ENCODE results near the gene IL31.
"Not testable (repeated sequence)": the region's sequence is repeated elsewhere in the genome, so short reads cannot be mapped to it uniquely, and the experiment has no call there.

The IL31 gene

DNA sequence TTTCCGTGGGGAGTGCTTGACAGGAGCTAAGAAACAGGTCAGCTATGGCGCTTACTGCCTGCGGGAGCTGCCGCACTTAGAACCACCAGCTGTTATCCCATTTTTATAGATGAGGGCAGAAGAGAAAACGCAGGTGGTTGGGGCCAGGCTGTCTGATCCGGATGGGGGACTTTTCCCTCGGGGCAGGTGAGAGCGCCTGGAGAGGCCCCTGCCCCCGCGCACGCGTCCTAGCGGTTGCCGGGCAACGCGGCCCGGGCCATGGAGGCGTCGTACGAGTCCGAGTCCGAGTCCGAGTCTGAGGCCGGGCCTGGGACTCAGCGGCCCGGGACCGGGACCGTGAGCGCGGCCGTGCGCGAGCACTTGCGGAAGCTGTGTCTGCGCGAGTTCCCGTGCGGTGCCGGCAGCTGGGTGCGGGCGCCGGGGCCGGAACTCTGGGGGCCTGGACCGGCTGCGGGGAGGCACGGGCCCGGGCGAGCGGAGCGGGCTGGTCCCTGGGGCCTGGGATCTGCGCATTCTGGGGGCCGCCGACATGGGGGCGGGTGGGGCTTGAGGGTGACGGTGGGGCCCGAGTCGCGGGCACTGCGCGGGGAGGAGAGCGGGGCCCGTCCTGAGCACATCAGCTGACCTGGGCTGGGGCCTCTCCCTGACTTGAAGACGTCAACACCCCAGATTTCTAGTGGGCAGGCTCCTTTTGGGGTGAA, 9.0 kb upstream of the IL31 start, which contains the start of gene LRRC43 (continued):
- TF ChIP-seq, protein P1, sequence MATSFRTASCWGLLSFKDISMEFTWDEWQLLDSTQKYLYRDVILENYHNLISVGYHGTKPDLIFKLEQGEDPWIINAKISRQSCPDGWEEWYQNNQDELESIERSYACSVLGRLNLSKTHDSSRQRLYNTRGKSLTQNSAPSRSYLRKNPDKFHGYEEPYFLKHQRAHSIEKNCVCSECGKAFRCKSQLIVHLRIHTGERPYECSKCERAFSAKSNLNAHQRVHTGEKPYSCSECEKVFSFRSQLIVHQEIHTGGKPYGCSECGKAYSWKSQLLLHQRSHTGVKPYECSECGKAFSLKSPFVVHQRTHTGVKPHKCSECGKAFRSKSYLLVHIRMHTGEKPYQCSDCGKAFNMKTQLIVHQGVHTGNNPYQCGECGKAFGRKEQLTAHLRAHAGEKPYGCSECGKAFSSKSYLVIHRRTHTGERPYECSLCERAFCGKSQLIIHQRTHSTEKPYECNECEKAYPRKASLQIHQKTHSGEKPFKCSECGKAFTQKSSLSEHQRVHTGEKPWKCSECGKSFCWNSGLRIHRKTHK (tag by site-specific recombination; IDR thresholded peaks at IDR 0.05) = no peak
- TF ChIP-seq ZNF274 (IDR thresholded peaks at IDR 0.05; ENCODE audit: low read length) (no peak), ZNF274 (tag by site-specific recombination; IDR thresholded peaks at IDR 0.05; ENCODE audit: borderline replicate concordance) (no peak)

DNA sequence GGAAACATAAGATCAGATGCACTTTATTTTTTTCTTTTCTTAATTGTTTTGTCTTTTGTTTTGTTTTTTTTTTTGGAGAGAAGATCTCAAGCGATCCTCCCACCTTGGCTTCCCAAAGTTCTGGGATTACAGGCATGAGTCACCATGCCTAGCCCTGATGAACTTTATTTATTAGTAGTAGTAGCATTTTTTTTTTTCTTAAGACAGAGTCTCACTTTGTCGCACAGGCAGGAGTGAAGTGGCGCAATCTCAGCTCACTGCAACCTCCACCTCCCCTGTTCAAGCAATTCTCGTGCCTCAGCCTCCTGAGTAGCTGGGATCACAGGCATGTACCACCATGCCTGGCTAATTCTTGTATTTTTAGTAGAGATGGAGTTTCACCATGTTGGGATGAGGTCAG, 2.5 kb upstream of the IL31 start:
- CTCF ChIA-PET = interaction anchor here (0.7 to 2.0 kb wide), 2 partner anchors 14 to 53 kb away, joined by 3 to 8 read pairs; no protein-coding TSS in a partner anchor
- H3K4me1 ChIP-seq (ENCODE audit: control insufficient read depth, insufficient read depth, low read length); POLR2A ChIA-PET; H3K4me3 ChIP-seq (ENCODE audit: low read depth, low read length); H3K9me3 ChIP-seq (ENCODE audit: control insufficient read depth, insufficient read depth, low read depth, low read length); H3K27ac ChIP-seq (ENCODE audit: extremely low read depth, low read depth, low read length); H3K36me3 ChIP-seq (ENCODE audit: control insufficient read depth in 2 of 2, insufficient read depth in 1 of 2, low read length in 2 of 2): not testable (repeated sequence)

DNA sequence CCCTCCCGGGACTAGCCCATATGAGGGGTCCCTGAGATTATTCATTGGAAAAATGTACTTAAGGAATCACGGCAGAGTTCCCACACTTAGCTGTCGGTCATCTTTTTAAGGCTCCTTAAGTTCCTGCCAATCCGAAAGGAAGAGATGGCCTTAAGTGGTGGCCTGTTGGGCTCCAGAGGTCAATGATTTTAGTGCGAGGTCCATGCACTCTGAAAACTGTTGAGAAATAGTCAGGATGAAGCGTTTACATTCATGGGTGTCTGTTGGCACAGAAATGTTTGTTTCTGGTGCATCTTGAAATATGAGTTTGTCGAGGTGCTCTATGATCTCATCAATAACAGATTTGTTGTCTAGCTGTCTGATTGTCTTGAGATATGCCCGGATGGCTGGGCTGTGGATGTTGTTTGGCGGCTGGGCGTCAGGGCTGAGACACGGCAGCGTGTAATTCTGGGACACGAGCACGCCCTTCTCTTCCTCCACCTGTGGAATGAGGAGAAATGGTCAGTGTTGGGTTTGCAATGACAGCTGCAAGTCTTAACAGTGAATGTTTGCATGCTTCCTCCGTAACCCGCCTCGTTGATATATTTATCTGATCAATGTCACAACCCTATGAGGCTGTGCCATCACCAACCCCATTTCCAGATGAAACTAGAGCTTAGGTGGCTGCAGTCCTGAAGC, 1.6 kb downstream of the IL31 start:
- Histone ChIP-seq H3K27ac (ENCODE audit: extremely low read depth, low read depth, low read length) (no peak overlapping the region), H3K9me3 (ENCODE audit: control insufficient read depth, insufficient read depth, low read depth, low read length) (no peaks in the 10 kb centered on the region), H3K36me3 (ENCODE audit: control insufficient read depth in 2 of 2, insufficient read depth in 1 of 2, low read length in 2 of 2) (no peaks in the 10 kb centered on the region), H3K4me1 (ENCODE audit: control insufficient read depth, insufficient read depth, low read length) (no peaks in the 10 kb centered on the region), H3K4me3 (ENCODE audit: low read depth, low read length) (no peak overlapping the region)
- TF ChIP-seq ZNF585B (tag by site-specific recombination; IDR thresholded peaks at IDR 0.05) = no peak
- 0 out of 2 replicates have a peak, but pooled peaks have one; percentile 38 for TF ChIP-seq SCRT2 (tag by site-specific recombination; IDR thresholded peaks at IDR 0.05)
- POLR2A ChIA-PET = no interaction called here
- CTCF ChIA-PET = interaction anchor here (1.4 to 1.7 kb wide), 2 partner anchors 19 to 118 kb away, joined by 3 to 5 read pairs; no protein-coding TSS in a partner anchor

DNA sequence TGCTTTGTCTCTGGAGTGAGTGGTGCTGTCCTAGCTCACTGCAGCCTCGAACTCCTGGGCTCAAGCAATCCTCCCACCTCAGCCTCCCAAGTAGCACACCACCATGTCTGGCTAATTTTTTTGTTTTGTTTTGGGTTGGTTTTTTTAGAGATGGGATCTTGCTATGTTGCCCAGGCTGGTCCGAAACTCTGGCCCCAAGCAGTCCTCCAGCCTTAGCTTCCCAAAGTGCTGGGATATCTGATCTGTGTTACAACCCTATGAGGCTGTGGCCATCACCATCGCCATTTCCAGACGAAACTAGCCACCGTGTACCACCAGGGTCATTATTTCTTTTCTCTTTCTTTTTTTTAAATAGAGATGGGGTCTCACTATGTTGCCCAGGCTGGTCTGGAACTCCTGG, 2.6 kb downstream of the IL31 start:
- Histone ChIP-seq H3K27ac (ENCODE audit: extremely low read depth, low read depth, low read length) (no peak overlapping the region), H3K36me3 (ENCODE audit: control insufficient read depth in 2 of 2, insufficient read depth in 1 of 2, low read length in 2 of 2) (no peaks in the 10 kb centered on the region), H3K9me3 (ENCODE audit: control insufficient read depth, insufficient read depth, low read depth, low read length) (no peaks in the 10 kb centered on the region), H3K4me3 (ENCODE audit: low read depth, low read length) (no peak overlapping the region), H3K4me1 (ENCODE audit: control insufficient read depth, insufficient read depth, low read length) (no peaks in the 10 kb centered on the region)
- CTCF ChIA-PET = interaction anchor here (1.4 to 1.7 kb wide), 2 partner anchors 20 to 117 kb away, joined by 3 to 5 read pairs; no protein-coding TSS in a partner anchor
- no peak for TF ChIP-seq ZNF473 (tag by site-specific recombination; IDR thresholded peaks at IDR 0.05)
- TF ChIP-seq ZNF121 (tag by site-specific recombination; IDR thresholded peaks at IDR 0.05) = peak; percentile 83
- POLR2A ChIA-PET = no interaction called here

DNA sequence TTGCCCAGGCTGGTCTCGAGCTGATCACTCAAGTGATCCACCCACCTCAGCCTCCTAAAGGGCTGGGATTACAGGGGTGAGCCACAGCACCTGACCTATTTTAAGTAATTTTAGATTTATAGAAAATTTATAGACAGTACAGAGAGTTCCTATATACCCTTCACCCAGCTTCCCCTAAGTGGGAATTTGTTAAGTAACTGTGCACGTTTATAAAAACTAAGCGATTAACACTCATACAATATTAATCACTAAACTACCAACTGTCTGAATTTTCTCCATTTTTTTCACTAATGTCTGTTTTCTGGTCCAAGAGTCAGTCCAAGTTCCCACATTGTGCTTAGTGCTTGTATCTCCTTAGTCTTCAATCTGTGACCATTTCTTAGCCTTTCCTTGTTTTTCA, 5.5 kb downstream of the IL31 start:
- Histone ChIP-seq H3K9me3 (ENCODE audit: control insufficient read depth, insufficient read depth, low read depth, low read length) (no peaks in the 10 kb centered on the region), H3K4me1 (ENCODE audit: control insufficient read depth, insufficient read depth, low read length) (no peaks in the 10 kb centered on the region), H3K4me3 (ENCODE audit: low read depth, low read length) (no peak overlapping the region), H3K36me3 (ENCODE audit: control insufficient read depth in 2 of 2, insufficient read depth in 1 of 2, low read length in 2 of 2) (no peaks in the 10 kb centered on the region), H3K27ac (ENCODE audit: extremely low read depth, low read depth, low read length) (no peak overlapping the region)
- POLR2A ChIA-PET = no interaction called here
- CTCF ChIA-PET = interaction anchor here (0.9 kb wide), 1 partner anchor 22 kb away, joined by 3 read pairs; no protein-coding TSS in a partner anchor
- peak; percentile 96 for TF ChIP-seq ZNF529 (tag by site-specific recombination; IDR thresholded peaks at IDR 0.05; ENCODE audit: insufficient replicate concordance)
- TF ChIP-seq ZNF19 (tag by site-specific recombination; IDR thresholded peaks at IDR 0.05; ENCODE audit: low read depth) = no peak

DNA sequence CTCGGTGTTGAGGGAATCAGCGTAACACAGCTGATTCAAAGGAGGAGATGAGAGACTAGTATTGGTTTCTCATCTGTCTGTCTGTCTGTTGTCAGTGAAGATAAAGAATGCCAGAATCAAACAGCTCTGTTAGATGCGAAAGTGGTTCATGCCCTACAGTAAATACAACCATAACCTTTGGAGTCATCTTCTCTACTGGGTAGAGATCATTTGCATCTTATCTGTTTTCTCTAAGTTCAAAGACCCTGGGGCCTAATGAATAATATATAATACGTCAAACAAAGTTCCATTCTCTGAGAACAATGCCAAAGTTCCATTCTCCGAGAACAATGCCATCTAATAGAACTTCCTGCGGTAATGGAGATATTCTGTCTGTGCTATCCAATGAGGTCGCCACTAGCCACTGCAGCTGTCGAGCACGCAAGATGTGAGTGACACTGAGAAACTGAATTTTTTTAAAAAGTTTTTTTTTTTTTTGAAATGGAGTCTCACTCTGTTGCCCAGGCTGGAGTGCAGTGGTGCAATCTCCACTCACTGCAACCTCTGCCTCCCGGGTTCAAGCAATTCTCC, 6.6 kb downstream of the IL31 start:
- CTCF ChIA-PET = interaction anchor here (0.9 to 1.2 kb wide), 4 partner anchors 22 to 113 kb away, joined by 3 read pairs; no protein-coding TSS in a partner anchor
- POLR2A ChIA-PET = no interaction called here
- Histone ChIP-seq H3K4me1 (ENCODE audit: control insufficient read depth, insufficient read depth, low read length) (no peaks in the 10 kb centered on the region), H3K36me3 (ENCODE audit: control insufficient read depth in 2 of 2, insufficient read depth in 1 of 2, low read length in 2 of 2) (no peaks in the 10 kb centered on the region), H3K4me3 (ENCODE audit: low read depth, low read length) (no peak overlapping the region), H3K27ac (ENCODE audit: extremely low read depth, low read depth, low read length) (no peak overlapping the region), H3K9me3 (ENCODE audit: control insufficient read depth, insufficient read depth, low read depth, low read length) (no peaks in the 10 kb centered on the region)
- TF ChIP-seq, protein P2, sequence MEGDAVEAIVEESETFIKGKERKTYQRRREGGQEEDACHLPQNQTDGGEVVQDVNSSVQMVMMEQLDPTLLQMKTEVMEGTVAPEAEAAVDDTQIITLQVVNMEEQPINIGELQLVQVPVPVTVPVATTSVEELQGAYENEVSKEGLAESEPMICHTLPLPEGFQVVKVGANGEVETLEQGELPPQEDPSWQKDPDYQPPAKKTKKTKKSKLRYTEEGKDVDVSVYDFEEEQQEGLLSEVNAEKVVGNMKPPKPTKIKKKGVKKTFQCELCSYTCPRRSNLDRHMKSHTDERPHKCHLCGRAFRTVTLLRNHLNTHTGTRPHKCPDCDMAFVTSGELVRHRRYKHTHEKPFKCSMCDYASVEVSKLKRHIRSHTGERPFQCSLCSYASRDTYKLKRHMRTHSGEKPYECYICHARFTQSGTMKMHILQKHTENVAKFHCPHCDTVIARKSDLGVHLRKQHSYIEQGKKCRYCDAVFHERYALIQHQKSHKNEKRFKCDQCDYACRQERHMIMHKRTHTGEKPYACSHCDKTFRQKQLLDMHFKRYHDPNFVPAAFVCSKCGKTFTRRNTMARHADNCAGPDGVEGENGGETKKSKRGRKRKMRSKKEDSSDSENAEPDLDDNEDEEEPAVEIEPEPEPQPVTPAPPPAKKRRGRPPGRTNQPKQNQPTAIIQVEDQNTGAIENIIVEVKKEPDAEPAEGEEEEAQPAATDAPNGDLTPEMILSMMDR (tag by site-specific recombination; IDR thresholded peaks at IDR 0.05) = no peak
- no peak for TF ChIP-seq ZNF211 (tag by site-specific recombination; IDR thresholded peaks at IDR 0.05; ENCODE audit: low read depth)
- TF ChIP-seq, protein P3, sequence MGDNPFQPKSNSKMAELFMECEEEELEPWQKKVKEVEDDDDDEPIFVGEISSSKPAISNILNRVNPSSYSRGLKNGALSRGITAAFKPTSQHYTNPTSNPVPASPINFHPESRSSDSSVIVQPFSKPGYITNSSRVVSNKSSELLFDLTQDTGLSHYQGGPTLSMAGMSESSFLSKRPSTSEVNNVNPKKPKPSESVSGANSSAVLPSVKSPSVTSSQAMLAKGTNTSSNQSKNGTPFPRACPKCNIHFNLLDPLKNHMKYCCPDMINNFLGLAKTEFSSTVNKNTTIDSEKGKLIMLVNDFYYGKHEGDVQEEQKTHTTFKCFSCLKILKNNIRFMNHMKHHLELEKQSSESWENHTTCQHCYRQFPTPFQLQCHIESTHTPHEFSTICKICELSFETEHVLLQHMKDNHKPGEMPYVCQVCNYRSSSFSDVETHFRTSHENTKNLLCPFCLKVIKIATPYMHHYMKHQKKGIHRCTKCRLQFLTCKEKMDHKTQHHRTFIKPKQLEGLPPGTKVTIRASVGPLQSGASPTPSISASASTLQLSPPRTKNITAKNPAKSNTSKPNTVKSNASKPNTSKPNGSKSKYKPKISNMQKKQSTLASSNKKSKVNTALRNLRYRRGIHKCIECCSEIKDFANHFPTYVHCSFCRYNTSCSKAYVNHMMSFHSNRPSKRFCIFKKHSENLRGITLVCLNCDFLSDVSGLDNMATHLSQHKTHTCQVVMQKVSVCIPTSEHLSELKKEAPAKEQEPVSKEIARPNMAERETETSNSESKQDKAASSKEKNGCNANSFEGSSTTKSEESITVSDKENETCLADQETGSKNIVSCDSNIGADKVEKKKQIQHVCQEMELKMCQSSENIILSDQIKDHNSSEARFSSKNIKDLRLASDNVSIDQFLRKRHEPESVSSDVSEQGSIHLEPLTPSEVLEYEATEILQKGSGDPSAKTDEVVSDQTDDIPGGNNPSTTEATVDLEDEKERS (tag by site-specific recombination; IDR thresholded peaks at IDR 0.05) = no peak
